ENCODE measurements around the gene MOXD1.
A peak's percentile ranks its signal among the peaks of the same experiment; 100 is the strongest.

The MOXD1 gene

GRCh38 chr6:132404330-132404729 lies 3.1 kb upstream of the MOXD1 start (continued):
- TF ChIP-seq, protein P1, sequence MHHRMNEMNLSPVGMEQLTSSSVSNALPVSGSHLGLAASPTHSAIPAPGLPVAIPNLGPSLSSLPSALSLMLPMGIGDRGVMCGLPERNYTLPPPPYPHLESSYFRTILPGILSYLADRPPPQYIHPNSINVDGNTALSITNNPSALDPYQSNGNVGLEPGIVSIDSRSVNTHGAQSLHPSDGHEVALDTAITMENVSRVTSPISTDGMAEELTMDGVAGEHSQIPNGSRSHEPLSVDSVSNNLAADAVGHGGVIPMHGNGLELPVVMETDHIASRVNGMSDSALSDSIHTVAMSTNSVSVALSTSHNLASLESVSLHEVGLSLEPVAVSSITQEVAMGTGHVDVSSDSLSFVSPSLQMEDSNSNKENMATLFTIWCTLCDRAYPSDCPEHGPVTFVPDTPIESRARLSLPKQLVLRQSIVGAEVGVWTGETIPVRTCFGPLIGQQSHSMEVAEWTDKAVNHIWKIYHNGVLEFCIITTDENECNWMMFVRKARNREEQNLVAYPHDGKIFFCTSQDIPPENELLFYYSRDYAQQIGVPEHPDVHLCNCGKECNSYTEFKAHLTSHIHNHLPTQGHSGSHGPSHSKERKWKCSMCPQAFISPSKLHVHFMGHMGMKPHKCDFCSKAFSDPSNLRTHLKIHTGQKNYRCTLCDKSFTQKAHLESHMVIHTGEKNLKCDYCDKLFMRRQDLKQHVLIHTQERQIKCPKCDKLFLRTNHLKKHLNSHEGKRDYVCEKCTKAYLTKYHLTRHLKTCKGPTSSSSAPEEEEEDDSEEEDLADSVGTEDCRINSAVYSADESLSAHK (tag by site-specific recombination; IDR thresholded peaks at IDR 0.05): no peak
- TF ChIP-seq ZNF133 (tag by site-specific recombination; IDR thresholded peaks at IDR 0.05) (no peak), ZNF157 (tag by site-specific recombination; IDR thresholded peaks at IDR 0.05) (no peak), ZNF132 (tag by site-specific recombination; IDR thresholded peaks at IDR 0.05; ENCODE audit: borderline replicate concordance) (no peak), ZNF530 (tag by site-specific recombination; IDR thresholded peaks at IDR 0.05; ENCODE audit: low read depth) (no peak), ZNF350 (tag by site-specific recombination; IDR thresholded peaks at IDR 0.05) (no peak), KLF7 (tag by site-specific recombination; IDR thresholded peaks at IDR 0.05; ENCODE audit: borderline replicate concordance) (no peak), ZNF184 (tag by site-specific recombination; IDR thresholded peaks at IDR 0.05) (no peak), ZNF138 (tag by site-specific recombination; IDR thresholded peaks at IDR 0.05; ENCODE audit: borderline replicate concordance) (no peak), ZNF473 (tag by site-specific recombination; IDR thresholded peaks at IDR 0.05) (no peak)
- TF ChIP-seq, protein P2, sequence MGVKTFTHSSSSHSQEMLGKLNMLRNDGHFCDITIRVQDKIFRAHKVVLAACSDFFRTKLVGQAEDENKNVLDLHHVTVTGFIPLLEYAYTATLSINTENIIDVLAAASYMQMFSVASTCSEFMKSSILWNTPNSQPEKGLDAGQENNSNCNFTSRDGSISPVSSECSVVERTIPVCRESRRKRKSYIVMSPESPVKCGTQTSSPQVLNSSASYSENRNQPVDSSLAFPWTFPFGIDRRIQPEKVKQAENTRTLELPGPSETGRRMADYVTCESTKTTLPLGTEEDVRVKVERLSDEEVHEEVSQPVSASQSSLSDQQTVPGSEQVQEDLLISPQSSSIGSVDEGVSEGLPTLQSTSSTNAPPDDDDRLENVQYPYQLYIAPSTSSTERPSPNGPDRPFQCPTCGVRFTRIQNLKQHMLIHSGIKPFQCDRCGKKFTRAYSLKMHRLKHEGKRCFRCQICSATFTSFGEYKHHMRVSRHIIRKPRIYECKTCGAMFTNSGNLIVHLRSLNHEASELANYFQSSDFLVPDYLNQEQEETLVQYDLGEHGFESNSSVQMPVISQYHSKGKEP (tag by site-specific recombination; IDR thresholded peaks at IDR 0.05): no peak
- TF ChIP-seq, protein P3, sequence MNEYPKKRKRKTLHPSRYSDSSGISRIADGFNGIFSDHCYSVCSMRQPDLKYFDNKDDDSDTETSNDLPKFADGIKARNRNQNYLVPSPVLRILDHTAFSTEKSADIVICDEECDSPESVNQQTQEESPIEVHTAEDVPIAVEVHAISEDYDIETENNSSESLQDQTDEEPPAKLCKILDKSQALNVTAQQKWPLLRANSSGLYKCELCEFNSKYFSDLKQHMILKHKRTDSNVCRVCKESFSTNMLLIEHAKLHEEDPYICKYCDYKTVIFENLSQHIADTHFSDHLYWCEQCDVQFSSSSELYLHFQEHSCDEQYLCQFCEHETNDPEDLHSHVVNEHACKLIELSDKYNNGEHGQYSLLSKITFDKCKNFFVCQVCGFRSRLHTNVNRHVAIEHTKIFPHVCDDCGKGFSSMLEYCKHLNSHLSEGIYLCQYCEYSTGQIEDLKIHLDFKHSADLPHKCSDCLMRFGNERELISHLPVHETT (tag by site-specific recombination; IDR thresholded peaks at IDR 0.05): no peak

DNA sequence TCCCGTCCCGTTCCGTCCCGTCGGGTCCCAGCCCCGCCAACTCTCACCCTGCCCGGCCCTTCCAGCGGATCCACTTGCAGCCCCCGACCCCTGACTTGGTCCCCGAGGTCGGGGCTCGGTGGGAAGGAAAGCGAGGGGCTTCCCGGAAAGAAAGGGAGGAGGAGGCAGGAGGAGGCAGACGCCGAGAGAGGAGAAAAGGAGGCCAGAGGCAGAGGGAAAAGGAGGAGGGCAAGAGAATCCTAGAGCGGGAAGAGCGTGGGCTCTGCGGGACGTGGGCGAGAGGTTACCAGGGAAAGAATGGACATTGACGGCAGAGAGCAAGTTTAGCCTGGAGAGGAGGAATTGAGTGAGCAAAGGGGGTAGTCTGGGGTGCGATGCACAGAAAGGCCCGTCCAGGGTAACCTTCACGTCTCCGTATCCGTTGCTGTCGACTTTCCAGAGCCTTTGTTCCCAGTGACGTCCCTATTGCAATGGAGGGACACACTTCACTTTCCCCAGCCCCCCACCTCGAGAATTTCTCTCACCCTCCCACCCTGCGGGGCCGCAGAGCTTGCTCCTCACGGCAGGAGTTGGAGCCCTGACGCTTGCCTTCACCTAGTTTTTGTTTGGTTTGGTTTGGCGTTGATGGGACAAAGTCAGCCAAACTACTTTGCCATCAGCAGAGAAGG lies 477 bp upstream of the MOXD1 start:
- peak overlapping the region; percentile 83; the same call in 1 of the 2 replicates for H3K27ac ChIP-seq (ENCODE audit: extremely low read depth, low read depth, low read length)
- H3K36me3 ChIP-seq (ENCODE audit: control insufficient read depth in 2 of 2, insufficient read depth in 1 of 2, low read length in 2 of 2): no peaks in the 10 kb centered on the region
- CTCF ChIA-PET: interaction anchor here (1.4 kb wide), 1 partner anchor 122 kb away, joined by 5 read pairs; no protein-coding TSS in a partner anchor
- POLR2A ChIA-PET: no interaction called here
- H3K4me3 ChIP-seq (ENCODE audit: low read depth, low read length): peak overlapping the region; percentile 96
- H3K4me1 ChIP-seq (ENCODE audit: control insufficient read depth, insufficient read depth, low read length): peaks cover 31% of the 10 kb centered on the region
- H3K9me3 ChIP-seq (ENCODE audit: control insufficient read depth, insufficient read depth, low read depth, low read length): no peaks in the 10 kb centered on the region
- peak; percentile 81 for TF ChIP-seq ZFHX2 (tag by site-specific recombination; conservative IDR thresholded peaks at IDR 0.05)
- peak; percentile 13 for TF ChIP-seq WT1 (tag by site-specific recombination; IDR thresholded peaks at IDR 0.05)
- no peak for TF ChIP-seq ZBTB7A (tag by site-specific recombination; IDR thresholded peaks at IDR 0.05; ENCODE audit: low read depth)
- 0 out of 2 replicates have a peak, but pooled peaks have one; percentile 44 for TF ChIP-seq ZNF600 (tag by site-specific recombination; IDR thresholded peaks at IDR 0.05)
- TF ChIP-seq, protein P4, sequence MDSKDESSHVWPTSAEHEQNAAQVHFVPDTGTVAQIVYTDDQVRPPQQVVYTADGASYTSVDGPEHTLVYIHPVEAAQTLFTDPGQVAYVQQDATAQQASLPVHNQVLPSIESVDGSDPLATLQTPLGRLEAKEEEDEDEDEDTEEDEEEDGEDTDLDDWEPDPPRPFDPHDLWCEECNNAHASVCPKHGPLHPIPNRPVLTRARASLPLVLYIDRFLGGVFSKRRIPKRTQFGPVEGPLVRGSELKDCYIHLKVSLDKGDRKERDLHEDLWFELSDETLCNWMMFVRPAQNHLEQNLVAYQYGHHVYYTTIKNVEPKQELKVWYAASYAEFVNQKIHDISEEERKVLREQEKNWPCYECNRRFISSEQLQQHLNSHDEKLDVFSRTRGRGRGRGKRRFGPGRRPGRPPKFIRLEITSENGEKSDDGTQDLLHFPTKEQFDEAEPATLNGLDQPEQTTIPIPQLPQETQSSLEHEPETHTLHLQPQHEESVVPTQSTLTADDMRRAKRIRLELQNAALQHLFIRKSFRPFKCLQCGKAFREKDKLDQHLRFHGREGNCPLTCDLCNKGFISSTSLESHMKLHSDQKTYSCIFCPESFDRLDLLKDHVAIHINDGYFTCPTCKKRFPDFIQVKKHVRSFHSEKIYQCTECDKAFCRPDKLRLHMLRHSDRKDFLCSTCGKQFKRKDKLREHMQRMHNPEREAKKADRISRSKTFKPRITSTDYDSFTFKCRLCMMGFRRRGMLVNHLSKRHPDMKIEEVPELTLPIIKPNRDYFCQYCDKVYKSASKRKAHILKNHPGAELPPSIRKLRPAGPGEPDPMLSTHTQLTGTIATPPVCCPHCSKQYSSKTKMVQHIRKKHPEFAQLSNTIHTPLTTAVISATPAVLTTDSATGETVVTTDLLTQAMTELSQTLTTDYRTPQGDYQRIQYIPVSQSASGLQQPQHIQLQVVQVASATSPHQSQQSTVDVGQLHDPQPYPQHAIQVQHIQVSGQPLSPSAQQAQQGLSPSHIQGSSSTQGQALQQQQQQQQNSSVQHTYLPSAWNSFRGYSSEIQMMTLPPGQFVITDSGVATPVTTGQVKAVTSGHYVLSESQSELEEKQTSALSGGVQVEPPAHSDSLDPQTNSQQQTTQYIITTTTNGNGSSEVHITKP (tag by site-specific recombination; IDR thresholded peaks at IDR 0.05): 0 out of 2 replicates have a peak, but pooled peaks have one; percentile 12
- 0 out of 2 replicates have a peak, but pooled peaks have one; percentile 2 for TF ChIP-seq ZEB2 (tag by site-specific recombination; IDR thresholded peaks at IDR 0.05)
- TF ChIP-seq, protein P1 (tag by site-specific recombination; IDR thresholded peaks at IDR 0.05): no peak
- TF ChIP-seq ZFP37 (tag by site-specific recombination; IDR thresholded peaks at IDR 0.05): no peak
- TF ChIP-seq EGR2 (tag by site-specific recombination; IDR thresholded peaks at IDR 0.05; ENCODE audit: low read depth): peak; percentile 74
- TF ChIP-seq ZNF366 (tag by site-specific recombination; conservative IDR thresholded peaks at IDR 0.05): peak; percentile 76
- 0 out of 2 replicates have a peak, but pooled peaks have one; percentile 16 for TF ChIP-seq KLF7 (tag by site-specific recombination; IDR thresholded peaks at IDR 0.05; ENCODE audit: borderline replicate concordance)
